Sigmoid colon (tissue), 4 donors: ENCODE measurements around the gene PXMP2.

Source experiments
- CTCF ChIP-seq, 4 experiments: fragments of 450-650 bp in 3 of 4; fragments of 200-600 bp in 1 of 4; IDR thresholded peaks; one replicate each; pipeline ENCODE4 v1.5.1; 2016 to 2019; ENCODE audit warnings: antibody characterized with exemption in 4 of 4, mild to moderate bottlenecking in 3 of 4, moderate library complexity in 2 of 4
- POLR2A ChIP-seq, 2 donors: fragments of 450-650 bp; IDR thresholded peaks; one replicate each; pipeline ENCODE4 v1.6.1; 2016; ENCODE audit warnings: antibody characterized with exemption in 2 of 2, mild to moderate bottlenecking in 2 of 2, moderate library complexity in 2 of 2
- POLR2AphosphoS5 ChIP-seq, 4 donors: sonication (generic); formaldehyde crosslinking; IDR thresholded peaks; one replicate each; pipeline ENCODE4 v1.6.1; 2017; ENCODE audit warnings: antibody characterized with exemption in 4 of 4

- TF ChIP-seq CTCF (IDR thresholded peaks at IDR 0.05) (no peak), POLR2A (IDR thresholded peaks at IDR 0.05) (no peak), POLR2AphosphoS5 (IDR thresholded peaks at IDR 0.05) (no peak)
Observed at GRCh38 chr12:132746613-132747012, 59.2 kb downstream of the PXMP2 start.
